Ramos (cell line): ENCODE results near the gene CAB39.
"Not testable (repeated sequence)": the region's sequence is repeated elsewhere in the genome, so short reads cannot be mapped to it uniquely, and the experiment has no call there.

Experiments used
- in situ Hi-C: fragments of 300-500 bp; cut with MboI; formaldehyde crosslinking; loops from one replicate; pipeline ENCODE4 v1.14.3; 2022; ENCODE audit warnings: low sequenced_read_pairs; ENCODE audit not compliant: unreplicated experiment

CAB39 gene

DNA sequence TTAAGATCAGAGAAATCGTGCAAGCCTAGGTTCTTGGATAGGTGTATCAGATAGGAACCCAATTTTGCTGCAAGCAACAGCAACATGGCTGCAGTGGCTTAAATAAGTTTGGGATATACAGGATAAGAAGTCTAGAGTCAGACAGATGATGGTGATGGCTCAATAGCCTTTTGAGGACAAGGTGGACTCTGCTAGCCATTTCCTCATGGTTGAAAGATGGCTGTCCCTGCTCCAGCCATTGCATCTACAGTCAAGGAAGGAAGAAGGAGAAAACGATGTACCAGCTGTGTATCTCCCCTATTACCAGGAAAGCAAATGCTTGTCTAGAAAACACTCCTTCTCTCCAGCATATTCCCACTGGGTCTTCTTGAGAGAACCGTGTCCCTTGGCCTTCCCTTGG, 30.1 kb upstream of the CAB39 start:
- in situ Hi-C loops: no loop called here

DNA sequence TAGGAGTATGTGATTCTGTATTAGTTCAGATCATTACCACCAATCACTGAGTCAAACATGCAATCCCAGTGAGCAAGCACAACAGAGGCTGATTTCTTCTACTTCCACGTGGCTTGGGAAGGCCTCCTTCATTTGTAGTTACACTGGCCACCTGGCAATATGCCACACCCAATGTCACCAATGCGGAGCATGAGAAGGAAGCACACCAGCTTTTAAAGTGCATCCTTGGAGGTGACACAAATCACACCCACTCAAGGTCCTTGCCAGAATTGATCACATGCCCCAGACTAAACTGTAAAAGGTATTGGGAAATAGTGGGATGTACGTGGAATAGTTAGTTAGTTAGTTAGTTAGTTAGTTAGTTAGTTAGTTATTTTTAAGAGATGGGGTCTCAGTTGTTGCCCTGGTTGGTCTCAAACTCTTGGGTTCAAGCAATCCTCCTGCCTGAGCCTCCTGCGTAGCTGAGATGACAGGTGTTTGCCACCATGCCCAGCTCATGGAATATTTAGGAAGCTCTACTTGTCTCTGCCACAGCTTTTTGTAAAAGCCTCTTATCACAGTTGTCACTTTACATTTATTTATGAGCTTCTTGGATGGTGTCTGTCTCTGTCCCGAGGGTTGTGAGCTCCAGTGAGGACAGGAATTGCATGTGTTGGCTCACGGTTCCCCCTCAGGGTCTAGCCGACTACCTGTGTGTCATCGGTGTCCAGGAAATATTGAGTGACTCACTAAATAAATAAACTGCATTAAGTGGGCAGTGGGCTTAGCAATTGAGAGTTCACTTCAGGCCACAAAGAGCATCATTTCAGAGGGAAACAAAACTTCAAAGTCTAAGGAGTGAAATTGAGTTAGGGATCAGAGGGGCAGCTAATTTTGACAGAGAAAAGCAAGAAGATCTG, 28.1 kb upstream of the CAB39 start:
- in situ Hi-C loops: no loop called here

GRCh38 chr2:230685178-230685577, 27.5 kb upstream of the CAB39 start:
- in situ Hi-C loops: no loop called here

GRCh38 chr2:230687498-230687897, 25.1 kb upstream of the CAB39 start:
- in situ Hi-C loops: no loop called here

GRCh38 chr2:230688490-230688889, 24.2 kb upstream of the CAB39 start:
- in situ Hi-C loops: no loop called here

DNA sequence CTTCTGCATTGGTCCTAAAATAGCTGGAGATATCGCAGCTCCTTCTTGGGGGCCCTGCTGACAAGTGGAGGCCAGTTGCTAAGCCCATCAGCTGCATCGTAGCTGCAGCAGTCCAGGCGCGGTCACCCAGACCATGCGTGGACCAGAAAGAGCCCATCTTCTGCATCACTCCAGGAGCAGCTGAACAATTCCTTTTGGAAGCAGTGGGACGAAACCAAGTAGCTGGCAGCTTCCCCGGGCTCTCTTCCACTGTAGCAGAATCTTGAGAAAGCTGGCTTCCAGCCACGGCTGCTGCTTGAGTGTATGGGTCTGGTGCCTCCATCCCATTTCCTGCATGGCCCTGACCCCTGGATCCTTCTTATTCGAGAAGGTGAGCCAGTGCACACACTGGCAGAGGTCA, 22.2 kb upstream of the CAB39 start:
- in situ Hi-C loops: no loop called here

DNA sequence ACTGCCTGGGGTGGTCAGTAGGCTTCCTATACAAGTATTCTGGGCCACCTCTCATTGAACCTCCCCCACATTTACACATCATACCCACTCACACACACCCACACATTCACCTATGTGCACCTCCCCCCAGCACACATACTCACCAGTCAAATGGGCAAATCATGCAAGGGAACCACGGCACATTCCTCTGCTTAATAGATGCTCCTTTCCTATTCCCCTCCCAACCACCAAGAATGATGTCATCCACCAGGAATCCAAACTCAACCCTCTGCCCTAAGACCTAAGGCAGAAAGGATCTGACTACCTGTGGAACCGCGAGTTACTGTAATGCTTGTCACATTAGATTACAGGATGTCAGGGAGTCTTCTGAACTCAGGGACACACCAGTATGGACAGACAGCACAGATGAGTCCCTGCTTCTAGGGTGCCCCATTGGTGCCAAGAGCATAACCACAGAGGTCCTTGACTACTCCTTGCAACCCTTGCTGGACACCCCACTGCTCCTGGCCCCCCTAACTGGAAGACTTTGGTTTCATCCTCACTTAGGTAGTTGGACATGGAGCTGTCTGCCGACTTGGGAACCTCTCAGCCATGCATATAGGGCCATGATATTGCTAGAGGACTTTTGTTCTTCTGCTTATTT, 21.5 kb upstream of the CAB39 start:
- in situ Hi-C loops: no loop called here

- in situ Hi-C loops: no loop called here
These were observed 19.9 kb upstream of the CAB39 start for GRCh38 chr2:230692760-230693159.

DNA sequence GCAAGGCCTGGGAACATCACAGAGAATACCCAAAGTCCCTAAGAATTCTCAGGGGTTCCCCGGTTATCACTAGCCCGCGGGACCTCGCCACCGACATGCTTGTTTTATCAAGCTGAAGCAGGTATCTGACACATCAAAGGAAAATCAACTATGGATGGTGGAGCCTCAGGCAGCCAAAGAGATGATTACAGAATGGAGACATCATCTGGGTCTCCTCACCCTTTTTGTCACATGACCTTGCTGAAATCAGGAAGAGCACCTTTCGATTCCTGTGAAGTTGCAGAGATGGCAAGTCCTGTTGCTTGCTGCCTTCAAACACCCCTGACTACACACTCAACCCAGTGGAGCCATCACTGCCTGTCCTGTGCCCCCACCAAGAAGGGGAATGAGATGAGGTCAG, 19.2 kb upstream of the CAB39 start:
- in situ Hi-C loops: no loop called here

DNA sequence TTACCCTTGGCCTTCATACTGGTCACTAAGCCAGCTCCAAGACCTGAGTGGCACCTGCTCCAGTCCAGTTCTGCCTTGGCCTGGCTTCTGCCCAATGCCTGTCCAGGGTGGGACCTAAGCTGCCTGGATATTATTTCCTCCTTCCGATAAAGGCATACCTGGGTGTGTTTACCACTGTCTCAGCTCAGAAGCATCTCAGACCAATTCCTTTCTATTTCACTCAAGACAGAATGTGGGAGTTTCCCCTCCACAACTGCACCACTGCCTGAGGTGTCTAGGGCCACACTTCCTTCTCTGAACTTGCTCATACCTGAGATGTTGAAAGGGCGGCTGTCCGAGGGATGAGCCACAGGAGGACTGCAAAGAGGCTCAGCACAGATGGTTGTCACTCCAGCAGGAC, 18.4 kb upstream of the CAB39 start:
- in situ Hi-C loops: no loop called here

GRCh38 chr2:230695551-230695950, 17.1 kb upstream of the CAB39 start:
- in situ Hi-C loops: no loop called here

DNA sequence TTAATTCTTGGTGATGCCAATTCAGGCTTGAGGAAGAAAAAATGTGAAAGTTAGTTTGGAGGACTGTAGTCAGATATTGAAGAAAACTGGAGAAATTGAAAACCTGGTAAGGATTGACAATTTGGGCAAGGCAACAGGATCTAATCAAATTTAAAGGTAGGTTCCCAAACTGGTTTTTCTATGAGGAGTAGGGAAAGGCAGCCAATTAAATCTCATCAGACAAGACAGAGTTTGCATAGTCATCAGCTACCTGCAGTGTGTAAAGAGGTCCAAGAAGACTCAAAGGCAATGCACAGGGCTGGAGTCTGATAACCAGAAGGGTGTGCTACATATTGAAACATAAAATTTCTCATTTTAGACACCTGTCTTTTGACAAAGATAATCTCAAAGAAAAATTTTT, 16.0 kb upstream of the CAB39 start:
- in situ Hi-C loops: no loop called here

- in situ Hi-C loops: no loop called here
These were observed 15.0 kb upstream of the CAB39 start for GRCh38 chr2:230697676-230698075.

- in situ Hi-C loops: not testable (repeated sequence)
These were observed 13.9 kb upstream of the CAB39 start for GRCh38 chr2:230698753-230699152.

GRCh38 chr2:230700447-230700846, 12.2 kb upstream of the CAB39 start:
- in situ Hi-C loops: no loop called here

- in situ Hi-C loops: no loop called here
These were observed 11.3 kb upstream of the CAB39 start for GRCh38 chr2:230701308-230701707.

DNA sequence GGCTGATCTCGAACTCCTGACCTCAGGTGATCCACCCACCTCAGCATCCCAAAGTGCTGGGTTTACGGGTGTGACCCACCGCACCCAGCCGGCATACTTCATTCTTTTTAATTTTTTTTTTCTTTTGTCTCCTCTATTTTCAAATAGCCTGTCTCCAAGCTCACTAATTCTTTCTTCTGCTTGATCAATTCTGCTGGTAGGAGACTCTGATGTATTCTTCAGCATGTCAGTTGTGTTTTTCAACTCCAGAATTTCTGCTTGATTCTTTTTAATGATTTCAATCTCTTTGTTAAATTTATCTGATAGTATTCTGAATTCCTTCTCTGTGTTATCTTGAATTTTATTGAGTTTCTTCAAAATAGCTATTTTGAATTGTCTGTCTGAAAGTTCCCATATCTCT, 10.2 kb upstream of the CAB39 start:
- in situ Hi-C loops: not testable (repeated sequence)

- in situ Hi-C loops: no loop called here
These were observed 9.1 kb upstream of the CAB39 start for GRCh38 chr2:230703514-230703913.

GRCh38 chr2:230706053-230706521, 6.6 kb upstream of the CAB39 start:
- in situ Hi-C loops: no loop called here

- in situ Hi-C loops: no loop called here
These were observed 5.7 kb upstream of the CAB39 start for GRCh38 chr2:230706966-230707365.

- in situ Hi-C loops: no loop called here
These were observed 4.4 kb upstream of the CAB39 start for GRCh38 chr2:230708204-230708603.

- in situ Hi-C loops: no loop called here
These were observed 1.4 kb upstream of the CAB39 start for GRCh38 chr2:230711224-230711623.
